H9 (cell line): ENCODE measurements around the gene ZC3H8. TPM values are rescaled to one million over a fixed set of nuclear protein-coding genes. Genes with fewer than 3 reads are reported as not detected.

Experiments
- DNase-seq: peaks from one replicate; pipeline ENCODE4 v3.0.0-alpha.2; 2017
- H2AFZ ChIP-seq: one replicate; pipeline ENCODE4 v1.6.1; 2013; ENCODE audit warnings: mild to moderate bottlenecking, low read length, control low read depth, moderate library complexity
- H2AK5ac ChIP-seq: 2 replicates; pipeline ENCODE4 v1.6.1; 2013; ENCODE audit warnings: low read length, control low read depth, mixed read lengths; ENCODE audit not compliant: insufficient read length
- H2BK120ac ChIP-seq: one replicate; pipeline ENCODE4 v1.6.1; 2013; ENCODE audit warnings: low read depth, mild to moderate bottlenecking, low read length, control low read depth, inconsistent platforms; ENCODE audit not compliant: poor library complexity, severe bottlenecking
- H2BK12ac ChIP-seq: 2 replicates; pipeline ENCODE4 v1.6.1; 2013; ENCODE audit warnings: low read length, control low read depth, mixed read lengths, low read depth; ENCODE audit not compliant: insufficient read length
- H2BK15ac ChIP-seq: 2 replicates; pipeline ENCODE4 v1.6.1; 2013; ENCODE audit warnings: low read depth, low read length, control low read depth
- H2BK20ac ChIP-seq: one replicate; pipeline ENCODE4 v1.6.1; 2013; ENCODE audit warnings: low read depth, mild to moderate bottlenecking, low read length, control low read depth, inconsistent platforms; ENCODE audit not compliant: poor library complexity, severe bottlenecking
- H2BK5ac ChIP-seq: 2 replicates; pipeline ENCODE4 v1.6.1; 2013; ENCODE audit warnings: low read length, control low read depth, mixed read lengths; ENCODE audit not compliant: insufficient read length
- H3K14ac ChIP-seq: 2 replicates; pipeline ENCODE4 v1.6.1; 2013; ENCODE audit warnings: low read length, control low read depth; ENCODE audit not compliant: insufficient read depth
- H3K18ac ChIP-seq: 2 replicates; pipeline ENCODE4 v1.6.1; 2013; ENCODE audit warnings: low read depth, mild to moderate bottlenecking, mixed read lengths, low read length, control low read depth; ENCODE audit not compliant: insufficient read length
- H3K23ac ChIP-seq: 2 replicates; pipeline ENCODE4 v1.6.1; 2013; ENCODE audit warnings: low read length, control low read depth, mixed read lengths, low read depth; ENCODE audit not compliant: insufficient read length
- H3K23me2 ChIP-seq: 2 replicates; pipeline ENCODE4 v1.6.1; 2013; ENCODE audit warnings: low read depth, mild to moderate bottlenecking, mixed read lengths, low read length, control low read depth; ENCODE audit not compliant: insufficient read length, poor library complexity, severe bottlenecking
- H3K27ac ChIP-seq: 2 replicates; pipeline ENCODE4 v1.5.1; 2013; ENCODE audit warnings: low read length, control low read depth, mixed read lengths, low read depth; ENCODE audit not compliant: insufficient read length
- H3K27me3 ChIP-seq: 2 replicates; pipeline ENCODE4 v1.6.1; 2013; ENCODE audit warnings: low read length, control low read depth, inconsistent platforms; ENCODE audit not compliant: insufficient read depth
- H3K4ac ChIP-seq: 2 replicates; pipeline ENCODE4 v1.6.1; 2013; ENCODE audit warnings: low read depth, mild to moderate bottlenecking, control low read depth, inconsistent platforms, low read length, moderate library complexity
- H3K4me1 ChIP-seq: 2 replicates; pipeline ENCODE4 v1.6.1; 2013; ENCODE audit warnings: low read length, control low read depth, inconsistent platforms; ENCODE audit not compliant: insufficient read depth
- H3K4me2 ChIP-seq: 2 replicates; pipeline ENCODE4 v1.6.1; 2013; ENCODE audit warnings: low read length, control low read depth, mixed read lengths; ENCODE audit not compliant: insufficient read length, insufficient read depth
- H3K56ac ChIP-seq: 2 replicates; pipeline ENCODE4 v1.6.1; 2013; ENCODE audit warnings: low read depth, mild to moderate bottlenecking, mixed read lengths, low read length, control low read depth; ENCODE audit not compliant: insufficient read length
- H3K79me1 ChIP-seq: 2 replicates; pipeline ENCODE4 v1.6.1; 2013; ENCODE audit warnings: low read depth, mild to moderate bottlenecking, moderate library complexity, low read length, control low read depth, inconsistent platforms; ENCODE audit not compliant: insufficient read depth, poor library complexity, severe bottlenecking
- H3K79me2 ChIP-seq: 2 replicates; pipeline ENCODE4 v1.6.1; 2013; ENCODE audit warnings: low read length, control low read depth, inconsistent platforms; ENCODE audit not compliant: insufficient read depth
- H3K9ac ChIP-seq: 2 replicates; pipeline ENCODE4 v1.6.1; 2013; ENCODE audit warnings: low read length, control low read depth, mixed read lengths; ENCODE audit not compliant: insufficient read length; ENCODE audit errors: extremely low read depth
- H3K9me3 ChIP-seq: one replicate; pipeline ENCODE4 v1.6.1; 2013; ENCODE audit warnings: low read depth, low read length, inconsistent platforms; ENCODE audit not compliant: control insufficient read depth
- H3T11ph ChIP-seq: one replicate; pipeline ENCODE4 v1.6.1; 2013; ENCODE audit warnings: mild to moderate bottlenecking, low read length, control low read depth, inconsistent platforms
- H4K20me1 ChIP-seq: one replicate; pipeline ENCODE4 v1.6.1; 2013; ENCODE audit not compliant: control insufficient read depth, insufficient read length, insufficient read depth
- H4K5ac ChIP-seq: 2 replicates; pipeline ENCODE4 v1.6.1; 2013; ENCODE audit warnings: low read depth, mild to moderate bottlenecking, mixed read lengths, low read length, control low read depth; ENCODE audit not compliant: insufficient read length
- H4K8ac ChIP-seq: replicated peaks from 2 replicates; pipeline ENCODE4 v1.6.1; 2013; ENCODE audit warnings: low read length, control low read depth, mixed read lengths, low read depth; ENCODE audit not compliant: insufficient read length
- H4K91ac ChIP-seq: 2 replicates; pipeline ENCODE4 v1.6.1; 2013; ENCODE audit warnings: low read depth, mild to moderate bottlenecking, moderate library complexity, mixed read lengths, low read length, control low read depth; ENCODE audit not compliant: insufficient read length
- H3K27ac Mint-ChIP-seq, 3 experiments: 2 replicates in 2 of 3; 3 replicates in 1 of 3; pipeline ENCODE4 v1.8.0; 2020 to 2021; ENCODE audit warnings: mixed read lengths in 3 of 3, mild to moderate bottlenecking in 1 of 3, moderate library complexity in 1 of 3
- H3K27me3 Mint-ChIP-seq: 2 replicates; pipeline ENCODE4 v1.8.0; 2021; ENCODE audit warnings: low read depth, mild to moderate bottlenecking, moderate library complexity, mixed read lengths
- H3K36me3 Mint-ChIP-seq, 3 experiments: 2 replicates in 2 of 3; 3 replicates in 1 of 3; pipeline ENCODE4 v1.8.0; 2020 to 2021; ENCODE audit warnings: low read depth in 3 of 3, mixed read lengths in 3 of 3; ENCODE audit not compliant: insufficient read depth in 1 of 3
- H3K4me1 Mint-ChIP-seq, 2 experiments: 2 replicates each; pipeline ENCODE4 v1.8.0; 2020; ENCODE audit warnings: mixed read lengths in 2 of 2
- H3K4me3 Mint-ChIP-seq, 2 experiments: 2 replicates in 1 of 2; 3 replicates in 1 of 2; pipeline ENCODE4 v1.8.0; 2020 to 2021; ENCODE audit warnings: mild to moderate bottlenecking in 2 of 2, mixed read lengths in 2 of 2, moderate library complexity in 1 of 2
- H3K9me3 Mint-ChIP-seq, 2 experiments: 2 replicates in 1 of 2; 3 replicates in 1 of 2; pipeline ENCODE4 v1.8.0; 2020; ENCODE audit warnings: mild to moderate bottlenecking in 2 of 2, mixed read lengths in 2 of 2, moderate library complexity in 1 of 2
- total RNA-seq: library from RNA; stranded (reverse); gene quantifications from 2 replicates; pipeline ENCODE4 v1.2.1, GENCODE V29; 2021
- TF ChIP-seq, protein P1 (sequence below): fragments of 200-600 bp; sonication (generic); conservative IDR thresholded peaks from 3 replicates; pipeline ENCODE4 v1.8.0; 2021; ENCODE audit warnings: antibody characterized with exemption, mild to moderate bottlenecking

Gene ZC3H8
- total RNA-seq, 1 experiment from 2014 or later: 6.9 TPM

GRCh38 chr2:112217854-112218253 lies 37.0 kb downstream of the ZC3H8 start:
- Histone ChIP-seq H3K79me2 (no peaks in the 10 kb centered on the region), H3K4me1 (no peaks in the 10 kb centered on the region), H2BK5ac (no peak overlapping the region), H2BK20ac (no peak overlapping the region), H3K9me3 (no peaks in the 10 kb centered on the region), H3K4me2 (no peak overlapping the region), H4K8ac (no peak overlapping the region), H2AFZ (no peak overlapping the region), H3K27me3 (no peaks in the 10 kb centered on the region), H4K5ac (no peak overlapping the region), H2BK15ac (no peak overlapping the region), H3T11ph (no peak overlapping the region), H3K18ac (no peak overlapping the region), H3K56ac (no peak overlapping the region), H3K14ac (no peak overlapping the region), H3K23me2 (no peaks in the 10 kb centered on the region), H3K9ac (no peak overlapping the region), H3K4ac (no peak overlapping the region), H3K27ac (no peak overlapping the region), H2BK120ac (no peak overlapping the region), H2AK5ac (no peak overlapping the region), H4K20me1 (no peaks in the 10 kb centered on the region), H3K79me1 (no peaks in the 10 kb centered on the region), H4K91ac (no peak overlapping the region), H2BK12ac (no peak overlapping the region), H3K23ac (no peak overlapping the region)
- H3K9me3 Mint-ChIP-seq: peaks cover 6 to 7% of the 10 kb centered on the region in 2 experiments; a peak in 3 of 5 replicates
- TF ChIP-seq, protein P1, sequence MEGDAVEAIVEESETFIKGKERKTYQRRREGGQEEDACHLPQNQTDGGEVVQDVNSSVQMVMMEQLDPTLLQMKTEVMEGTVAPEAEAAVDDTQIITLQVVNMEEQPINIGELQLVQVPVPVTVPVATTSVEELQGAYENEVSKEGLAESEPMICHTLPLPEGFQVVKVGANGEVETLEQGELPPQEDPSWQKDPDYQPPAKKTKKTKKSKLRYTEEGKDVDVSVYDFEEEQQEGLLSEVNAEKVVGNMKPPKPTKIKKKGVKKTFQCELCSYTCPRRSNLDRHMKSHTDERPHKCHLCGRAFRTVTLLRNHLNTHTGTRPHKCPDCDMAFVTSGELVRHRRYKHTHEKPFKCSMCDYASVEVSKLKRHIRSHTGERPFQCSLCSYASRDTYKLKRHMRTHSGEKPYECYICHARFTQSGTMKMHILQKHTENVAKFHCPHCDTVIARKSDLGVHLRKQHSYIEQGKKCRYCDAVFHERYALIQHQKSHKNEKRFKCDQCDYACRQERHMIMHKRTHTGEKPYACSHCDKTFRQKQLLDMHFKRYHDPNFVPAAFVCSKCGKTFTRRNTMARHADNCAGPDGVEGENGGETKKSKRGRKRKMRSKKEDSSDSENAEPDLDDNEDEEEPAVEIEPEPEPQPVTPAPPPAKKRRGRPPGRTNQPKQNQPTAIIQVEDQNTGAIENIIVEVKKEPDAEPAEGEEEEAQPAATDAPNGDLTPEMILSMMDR: no peak
- DNase-seq: no peak
- peaks cover 22 to 37% (median 35%) of the 10 kb centered on the region in 3 experiments; a peak in 6 of 7 replicates for H3K36me3 Mint-ChIP-seq
- no peaks in the 10 kb centered on the region for H3K27me3 Mint-ChIP-seq
- H3K4me1 Mint-ChIP-seq: no peaks in the 10 kb centered on the region
- no peak overlapping the region for H3K27ac Mint-ChIP-seq
- no peak overlapping the region for H3K4me3 Mint-ChIP-seq
